Right lobe of liver (tissue), 6 donors: Measurements from ENCODE around the gene DNMT3A. TPM values are rescaled to one million over a fixed set of nuclear protein-coding genes. Genes with fewer than 3 reads are reported as not detected.
A peak's percentile ranks its signal among the peaks of the same experiment; 100 is the strongest.

Experiments
- ATAC-seq, 4 donors: fragments of 200-7000 bp; cut with Tn5 transposase; one replicate each; pipeline ENCODE4 v1.9.1; 2020; ENCODE audit warnings: mild to moderate bottlenecking in 4 of 4, moderate library complexity in 4 of 4
- DNase-seq, 3 donors: peaks; one replicate each; pipeline ENCODE4 v3.0.0-alpha.2; 2020
- H3K27ac ChIP-seq, 3 donors: fragments of 200-600 bp; one replicate each; pipeline ENCODE4 v1.8.0; 2022
- H3K27me3 ChIP-seq, 2 donors: fragments of 200-600 bp; one replicate each; pipeline ENCODE4 v1.8.0; 2022
- H3K36me3 ChIP-seq, 4 donors: fragments of 200-600 bp; sonication (generic) in 1 of 4; one replicate each; pipeline versions ENCODE4 v1.5.1 to v1.8.0; 2017 to 2022; ENCODE audit warnings: control low read depth in 1 of 4
- H3K4me1 ChIP-seq, 4 donors: fragments of 200-600 bp; sonication (generic) in 1 of 4; one replicate each; pipeline versions ENCODE4 v1.5.1 to v1.8.0; 2017 to 2022; ENCODE audit warnings: control low read depth in 1 of 4
- H3K4me3 ChIP-seq, 3 donors: fragments of 200-600 bp; one replicate each; pipeline ENCODE4 v1.8.0; 2022
- H3K9me3 ChIP-seq, 4 donors: fragments of 200-600 bp; sonication (generic) in 1 of 4; one replicate each; pipeline versions ENCODE4 v1.5.1 to v1.8.0; 2017 to 2022; ENCODE audit warnings: control low read depth in 1 of 4
- CTCF ChIP-seq, 4 donors: fragments of 200-600 bp in 3 of 4; fragments of 450-650 bp in 1 of 4; IDR thresholded peaks; one replicate each; pipeline versions ENCODE4 v1.5.1 to v1.8.0; 2016 to 2022; ENCODE audit warnings: antibody characterized with exemption in 4 of 4, mild to moderate bottlenecking in 2 of 4
- POLR2A ChIP-seq: fragments of 450-650 bp; IDR thresholded peaks from one replicate; pipeline ENCODE4 v1.6.1; 2017; ENCODE audit warnings: antibody characterized with exemption, mild to moderate bottlenecking
- WGBS: methylation state at CpG from one replicate; pipeline ENCODE4 v1.1.6; 2018; ENCODE audit warnings: low coverage, low lambda C conversion rate; ENCODE audit not compliant: insufficient coverage; ENCODE audit errors: missing lambda C conversion rate; 5-methylcytosine and 5-hydroxymethylcytosine counted together
- intact Hi-C, 2 donors: fragments of 100-400 bp; cut with DNase I; formaldehyde crosslinking; loops; one replicate each; pipeline versions ENCODE4 v1.11.2 to v1.14.1; 2022
- total RNA-seq, 6 experiments: library from RNA; depleted of rRNA in 2 of 6; stranded (reverse); fragments of >200 nt in 2 of 6; fragmentation: NEBNext Ultra II Directional in 3 of 6; extraction: Animal tissue kit (Norgen Biotek cat#: 25700) in 3 of 6; gene quantifications; one replicate each; pipeline versions ENCODE4 v1.1.0 to v1.2.4, GENCODE V29; 2016 to 2023
- donor health status: DM: no; HTN: yes; CAD: no.
- donor health status: DM: no; HTN: no; CAD: no.
- donor health status: DM: no; HTN: no; CAD: no.
- donor health status: DM: no; HTN: yes; CAD: no.
- donor health status: DM: no; HTN: yes; CAD: no.

DNMT3A gene
- total RNA-seq, 6 experiments from 2014 or later = 4.9 to 13.3 (median 9.3) TPM

DNA sequence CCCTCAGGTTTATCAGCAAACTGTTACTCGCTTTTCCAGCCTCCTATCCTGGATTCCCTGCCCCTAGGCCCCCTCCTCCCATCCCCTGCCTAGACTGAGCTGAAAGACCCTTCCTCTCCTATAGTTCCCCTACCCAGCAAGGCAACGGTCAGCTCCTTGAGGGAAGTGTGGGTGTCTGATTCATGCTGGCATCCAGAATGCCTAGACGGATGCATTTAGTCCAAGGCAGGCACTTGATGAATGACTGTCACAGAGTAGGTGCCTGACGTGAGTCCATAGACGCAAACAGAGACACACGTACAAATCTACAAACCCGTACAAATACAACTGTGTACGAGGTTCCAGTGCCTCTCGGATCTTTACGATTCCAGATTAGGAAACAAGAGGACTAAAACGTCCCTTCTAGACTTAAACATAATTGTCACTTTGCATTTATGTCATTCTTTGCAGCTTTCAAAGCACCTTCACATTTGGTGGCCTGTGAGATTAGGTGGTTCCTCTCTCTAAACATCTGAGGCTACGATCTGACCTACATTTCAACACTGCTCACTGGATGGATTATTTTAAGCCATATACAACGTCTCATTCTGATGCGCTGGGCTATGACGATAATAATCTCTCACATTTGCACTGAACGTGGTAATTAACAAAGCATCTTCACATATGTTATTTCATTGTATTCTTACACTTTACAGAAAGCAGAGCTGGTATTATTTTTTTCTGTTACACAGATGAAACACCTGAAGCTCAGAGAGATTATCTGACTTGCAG is 36.7 kb downstream of the DNMT3A start:
- H3K27ac ChIP-seq = no peak overlapping the region
- no peak for TF ChIP-seq POLR2A
- no peak for TF ChIP-seq CTCF (IDR thresholded peaks at IDR 0.05)
- DNase-seq (no peak), ATAC-seq (peak in 1 of 4 donors; percentile 11)
- no peaks in the 10 kb centered on the region for H3K4me1 ChIP-seq
- peaks cover 0 to 3% (median 0%) of the 10 kb centered on the region in 4 donors for H3K36me3 ChIP-seq
- intact Hi-C loops = no loop called here
- no peak overlapping the region for H3K4me3 ChIP-seq
- 76% methylated on average over 16 of the region's 16 CpGs for whole genome bisulfite sequencing
- no peaks in the 10 kb centered on the region for H3K9me3 ChIP-seq
- H3K27me3 ChIP-seq = no peaks in the 10 kb centered on the region

DNA sequence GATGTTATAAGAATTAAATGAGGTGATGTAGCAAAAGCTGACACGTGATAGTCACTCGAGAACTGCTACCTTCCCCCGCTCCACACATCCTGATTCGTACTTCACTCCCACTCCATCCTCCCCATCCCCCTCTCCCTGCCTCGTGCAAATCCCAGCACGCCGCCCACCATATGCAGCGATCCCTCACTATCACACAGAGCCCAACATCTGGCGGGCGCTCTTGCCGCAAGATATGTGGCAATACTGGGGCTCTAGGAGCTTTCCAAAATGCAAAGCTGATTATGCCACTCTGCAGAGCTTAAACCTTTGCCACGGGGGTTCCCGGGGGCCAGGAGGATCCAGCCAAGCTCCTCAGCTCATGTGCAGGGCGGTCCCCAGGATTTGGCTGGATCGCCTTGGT is 37.4 kb downstream of the DNMT3A start:
- no peak overlapping the region for H3K27ac ChIP-seq
- intact Hi-C loops = no loop called here
- no peaks in the 10 kb centered on the region for H3K27me3 ChIP-seq
- no peak overlapping the region for H3K4me3 ChIP-seq
- no peaks in the 10 kb centered on the region for H3K4me1 ChIP-seq
- DNase-seq (no peak), ATAC-seq (no peak)
- peaks cover 0 to 6% (median 0%) of the 10 kb centered on the region in 4 donors for H3K36me3 ChIP-seq
- no peaks in the 10 kb centered on the region for H3K9me3 ChIP-seq
- 87% methylated on average over 11 of the region's 15 CpGs for WGBS
- TF ChIP-seq CTCF (IDR thresholded peaks at IDR 0.05) (no peak), POLR2A (no peak)

GRCh38 chr2:25303633-25304236 is 38.0 kb downstream of the DNMT3A start:
- no peaks in the 10 kb centered on the region for H3K27me3 ChIP-seq
- no peak overlapping the region for H3K4me3 ChIP-seq
- ATAC-seq = peak in 1 of 4 donors; percentile 5
- H3K4me1 ChIP-seq = no peaks in the 10 kb centered on the region
- peaks cover 0 to 6% (median 0%) of the 10 kb centered on the region in 4 donors for H3K36me3 ChIP-seq
- H3K9me3 ChIP-seq = no peaks in the 10 kb centered on the region
- DNase-seq = no peak
- intact Hi-C loops = no loop called here
- WGBS = 72% methylated on average over 12 of the region's 21 CpGs
- TF ChIP-seq CTCF (IDR thresholded peaks at IDR 0.05) (no peak), POLR2A (no peak)
- no peak overlapping the region for H3K27ac ChIP-seq

GRCh38 chr2:25302758-25303375 is 38.9 kb downstream of the DNMT3A start:
- Histone ChIP-seq H3K27me3 (no peaks in the 10 kb centered on the region), H3K27ac (no peak overlapping the region), H3K4me1 (no peaks in the 10 kb centered on the region), H3K4me3 (no peak overlapping the region), H3K36me3 (peaks cover 0 to 6% (median 0%) of the 10 kb centered on the region in 4 donors), H3K9me3 (no peaks in the 10 kb centered on the region)
- WGBS = 65% methylated on average over 7 of the region's 9 CpGs
- TF ChIP-seq POLR2A (no peak), CTCF (IDR thresholded peaks at IDR 0.05) (no peak)
- ATAC-seq (no peak), DNase-seq (no peak)
- intact Hi-C loops = no loop called here
